GM23248 (cell line): Measurements from ENCODE around the gene MAP1S. TPM values are rescaled to one million over a fixed set of nuclear protein-coding genes. Genes with fewer than 3 reads are reported as not detected.
A peak's percentile ranks its signal among the peaks of the same experiment; 100 is the strongest.

Experiments
- DNase-seq: peaks from one replicate; pipeline ENCODE4 v3.0.0-alpha.2; 2015
- H2AFZ ChIP-seq: fragments of 200-600 bp; sonication (generic); 2 replicates; pipeline ENCODE4 v1.6.1; 2016; ENCODE audit warnings: antibody characterized with exemption
- H3F3A ChIP-seq: fragments of 200-600 bp; sonication (generic); 2 replicates; pipeline ENCODE4 v1.6.1; 2016; ENCODE audit warnings: mild to moderate bottlenecking, antibody characterized with exemption, mixed run types; ENCODE audit not compliant: insufficient read depth
- H3K27ac ChIP-seq: fragments of 200-600 bp; sonication (generic); 2 replicates; pipeline ENCODE4 v1.5.1; 2016; ENCODE audit warnings: mild to moderate bottlenecking
- H3K27me3 ChIP-seq: fragments of 200-600 bp; sonication (generic); replicated peaks from 2 replicates; pipeline ENCODE4 v1.6.1; 2016; ENCODE audit warnings: mild to moderate bottlenecking; ENCODE audit not compliant: insufficient read depth
- H3K36me3 ChIP-seq: fragments of 200-600 bp; sonication (generic); 2 replicates; pipeline ENCODE4 v1.6.1; 2016; ENCODE audit warnings: low read depth, mild to moderate bottlenecking
- H3K4me1 ChIP-seq: fragments of 200-600 bp; sonication (generic); 2 replicates; pipeline ENCODE4 v1.6.1; 2016; ENCODE audit warnings: mild to moderate bottlenecking; ENCODE audit not compliant: insufficient read depth
- H3K4me2 ChIP-seq: fragments of 200-600 bp; sonication (generic); one replicate; pipeline ENCODE4 v1.6.1; 2016; ENCODE audit warnings: mild to moderate bottlenecking; ENCODE audit not compliant: unreplicated experiment
- H3K4me3 ChIP-seq: fragments of 200-600 bp; sonication (generic); 2 replicates; pipeline ENCODE4 v1.5.1; 2016; ENCODE audit warnings: mild to moderate bottlenecking
- H3K79me2 ChIP-seq: fragments of 200-600 bp; sonication (generic); 2 replicates; pipeline ENCODE4 v1.6.1; 2016; ENCODE audit warnings: mild to moderate bottlenecking; ENCODE audit not compliant: insufficient read depth
- H3K9ac ChIP-seq: fragments of 200-600 bp; sonication (generic); 2 replicates; pipeline ENCODE4 v1.6.1; 2016; ENCODE audit warnings: mild to moderate bottlenecking
- H3K9me2 ChIP-seq: fragments of 200-600 bp; sonication (generic); 2 replicates; pipeline ENCODE4 v1.6.1; 2016; ENCODE audit warnings: mixed run types, mild to moderate bottlenecking, moderate library complexity; ENCODE audit not compliant: insufficient read depth
- H3K9me3 ChIP-seq: fragments of 200-600 bp; sonication (generic); one replicate; pipeline ENCODE4 v1.6.1; 2017; ENCODE audit warnings: low read depth
- H4K20me1 ChIP-seq: fragments of 200-600 bp; sonication (generic); 2 replicates; pipeline ENCODE4 v1.6.0; 2016; ENCODE audit not compliant: insufficient read depth
- EZH2 ChIP-seq: fragments of 200-600 bp; sonication (generic); IDR thresholded peaks from 2 replicates; pipeline ENCODE4 v1.6.1; 2018; ENCODE audit warnings: antibody characterized with exemption, mild to moderate bottlenecking; ENCODE audit not compliant: insufficient read depth, poor library complexity, severe bottlenecking
- EZH2phosphoT487 ChIP-seq: fragments of 200-600 bp; sonication (generic); IDR thresholded peaks from 2 replicates; pipeline ENCODE4 v1.6.1; 2018; ENCODE audit warnings: antibody characterized with exemption, moderate library complexity, mild to moderate bottlenecking, low read depth; ENCODE audit not compliant: insufficient read depth
- WGBS, 2 experiments: methylation state at CpG; one replicate each; pipeline ENCODE4 v1.1.6; 2015 to 2017; ENCODE audit warnings: low lambda C conversion rate in 2 of 2, low coverage in 1 of 2; ENCODE audit errors: missing lambda C conversion rate in 2 of 2; 5-methylcytosine and 5-hydroxymethylcytosine counted together
- in situ Hi-C: fragments of 300-500 bp; cut with MboI; formaldehyde crosslinking; loops from 2 replicates; pipeline ENCODE4 v1.15.0; 2020
- polyA plus RNA-seq: library from polyadenylated mRNA; unstranded; fragments of >200 nt; fragmentation: Nextera tagmentation; extraction: Ambion mirVana; gene quantifications from 2 replicates; pipeline ENCODE4 v1.2.1, GENCODE V29; 2016
- total RNA-seq: library from RNA; depleted of rRNA; stranded (reverse); fragments of >200 nt; shearing (Covaris generic); gene quantifications from 2 replicates; pipeline ENCODE4 v1.2.3, GENCODE V29; 2014

MAP1S gene
- total and polyA plus RNA-seq, 2 experiments from 2014 or later, result 37.1 to 44.8 TPM

GRCh38 chr19:17749912-17750317 is 30.6 kb downstream of the MAP1S start:
- Histone ChIP-seq H3K9me2 (no peaks in the 10 kb centered on the region), H3K27ac (no peak overlapping the region), H3K36me3 (no peaks in the 10 kb centered on the region), H3F3A (peaks cover 16% of the 10 kb centered on the region; the same call in 1 of the 2 replicates), H3K4me2 (no peak overlapping the region), H2AFZ (no peak overlapping the region), H3K27me3 (no peaks in the 10 kb centered on the region), H3K79me2 (no peaks in the 10 kb centered on the region), H3K4me3 (no peak overlapping the region), H4K20me1 (no peaks in the 10 kb centered on the region), H3K4me1 (no peaks in the 10 kb centered on the region), H3K9ac (no peak overlapping the region), H3K9me3 (no peaks in the 10 kb centered on the region)
- TF ChIP-seq EZH2phosphoT487, result no peak
- TF ChIP-seq EZH2, result no peak
- 19 to 24% methylated on average over 8 of the region's 8 CpGs for WGBS, 2 experiments
- peak; percentile 44 for DNase-seq
- in situ Hi-C loops, result no loop called here

GRCh38 chr19:17751103-17751911 is 32.0 kb downstream of the MAP1S start, which contains the start of gene FCHO1:
FCHO1 (plus strand) TSS chr19:17751477; CDS start chr19:17755165, 3,688 bp downstream.
- Histone ChIP-seq H3K27me3 (no peaks in the 10 kb centered on the region), H3K36me3 (no peaks in the 10 kb centered on the region), H3K4me1 (no peaks in the 10 kb centered on the region), H3K4me2 (no peak within 1 kb of the TSS), H3F3A (peaks cover 16% of the 10 kb centered on the region; the same call in 1 of the 2 replicates), H4K20me1 (no peaks in the 10 kb centered on the region), H3K9me2 (no peaks in the 10 kb centered on the region), H3K9ac (no peak within 1 kb of the TSS), H3K27ac (no peak within 1 kb of the TSS), H3K9me3 (no peaks in the 10 kb centered on the region), H2AFZ (no peak within 1 kb of the TSS), H3K4me3 (no peak within 1 kb of the TSS), H3K79me2 (no peaks in the 10 kb centered on the region)
- 50 to 55% methylated on average over 24 to 28 of the region's 28 CpGs for WGBS, 2 experiments
- in situ Hi-C loops, result no loop called here
- no peak for TF ChIP-seq EZH2
- no peak for TF ChIP-seq EZH2phosphoT487
- no peak for DNase-seq

- WGBS, 2 experiments, result 27 to 38% methylated on average over 2 of the region's 2 CpGs
- no peak overlapping the region for H3K27ac ChIP-seq
- no peak overlapping the region for H3K9ac ChIP-seq
- no peaks in the 10 kb centered on the region for H3K79me2 ChIP-seq
- no peaks in the 10 kb centered on the region for H3K27me3 ChIP-seq
- no peaks in the 10 kb centered on the region for H3K9me2 ChIP-seq
- no peak for DNase-seq
- no peaks in the 10 kb centered on the region for H3K4me1 ChIP-seq
- no peak overlapping the region for H2AFZ ChIP-seq
- H3K4me3 ChIP-seq, result no peak overlapping the region
- no peak for TF ChIP-seq EZH2phosphoT487
- TF ChIP-seq EZH2, result no peak
- no peaks in the 10 kb centered on the region for H4K20me1 ChIP-seq
- H3K9me3 ChIP-seq, result no peaks in the 10 kb centered on the region
- no peaks in the 10 kb centered on the region for H3K36me3 ChIP-seq
- H3F3A ChIP-seq, result peaks cover 16% of the 10 kb centered on the region; the same call in 1 of the 2 replicates
- no peak overlapping the region for H3K4me2 ChIP-seq
- in situ Hi-C loops, result no loop called here
These were observed 32.6 kb downstream of the MAP1S start for GRCh38 chr19:17751912-17752273.

GRCh38 chr19:17752865-17753639 is 33.8 kb downstream of the MAP1S start:
- H2AFZ ChIP-seq, result no peak overlapping the region
- no peaks in the 10 kb centered on the region for H4K20me1 ChIP-seq
- H3K27ac ChIP-seq, result no peak overlapping the region
- H3K4me1 ChIP-seq, result no peaks in the 10 kb centered on the region
- H3K27me3 ChIP-seq, result no peaks in the 10 kb centered on the region
- peaks cover 16% of the 10 kb centered on the region; the same call in 1 of the 2 replicates for H3F3A ChIP-seq
- H3K4me2 ChIP-seq, result no peak overlapping the region
- in situ Hi-C loops, result no loop called here
- H3K9me3 ChIP-seq, result no peaks in the 10 kb centered on the region
- no peak for DNase-seq
- no peaks in the 10 kb centered on the region for H3K9me2 ChIP-seq
- no peak overlapping the region for H3K4me3 ChIP-seq
- H3K36me3 ChIP-seq, result no peaks in the 10 kb centered on the region
- TF ChIP-seq EZH2phosphoT487 (no peak), EZH2 (no peak)
- 70 to 72% methylated on average over 7 of the region's 7 CpGs for WGBS, 2 experiments
- H3K79me2 ChIP-seq, result no peaks in the 10 kb centered on the region
- H3K9ac ChIP-seq, result no peak overlapping the region
